ENCODE data around the gene FGFBP2.

- TF ChIP-seq GATA2 (IDR thresholded peaks at IDR 0.05; ENCODE audit: low read depth, low read length) (no peak), GATA3 (IDR thresholded peaks at IDR 0.05; ENCODE audit: low read depth, low read length) (no peak)
These were observed 48.2 kb upstream of the FGFBP2 start for GRCh38 chr4:16011173-16011572.
